ENCODE results near the gene ZNRF2.
"Not testable (repeated sequence)": the region's sequence is repeated elsewhere in the genome, so short reads cannot be mapped to it uniquely, and the experiment has no call there.

Gene ZNRF2

GRCh38 chr7:30263090-30263710 lies 21.2 kb upstream of the ZNRF2 start:
- Histone ChIP-seq H3K9me3 (ENCODE audit: control insufficient read depth, low read length) (no peaks in the 10 kb centered on the region), H3K27ac (ENCODE audit: low read depth, low read length, severe bottlenecking) (no peak overlapping the region), H3K36me3 (ENCODE audit: control insufficient read depth, insufficient read depth, low read length) (no peaks in the 10 kb centered on the region), H3K4me1 (ENCODE audit: control insufficient read depth, insufficient read depth, low read length, poor library complexity, severe bottlenecking) (no peaks in the 10 kb centered on the region), H3K4me3 (ENCODE audit: extremely low read depth, insufficient read depth, low read length, poor library complexity, severe bottlenecking) (no peak overlapping the region)
- 55 to 87% methylated on average over 2 to 3 of the region's 4 CpGs for WGBS, 2 experiments (ENCODE audit: insufficient coverage in 2 of 2)

GRCh38 chr7:30264052-30264451 lies 20.3 kb upstream of the ZNRF2 start:
- no peaks in the 10 kb centered on the region for H3K36me3 ChIP-seq (ENCODE audit: control insufficient read depth, insufficient read depth, low read length)
- no peak overlapping the region for H3K4me3 ChIP-seq (ENCODE audit: extremely low read depth, insufficient read depth, low read length, poor library complexity, severe bottlenecking)
- H3K9me3 ChIP-seq (ENCODE audit: control insufficient read depth, low read length): no peaks in the 10 kb centered on the region
- WGBS, 2 experiments (ENCODE audit: insufficient coverage in 2 of 2): 72 to 90% methylated on average over 2 of the region's 4 CpGs
- H3K27ac ChIP-seq (ENCODE audit: low read depth, low read length, severe bottlenecking): no peak overlapping the region
- no peaks in the 10 kb centered on the region for H3K4me1 ChIP-seq (ENCODE audit: control insufficient read depth, insufficient read depth, low read length, poor library complexity, severe bottlenecking)

- 100% methylated on average over 3 of the region's 4 CpGs; no CpG with 5 or more reads in 1 of the 2 experiments for WGBS, 2 experiments (ENCODE audit: insufficient coverage in 2 of 2)
- H3K27ac ChIP-seq (ENCODE audit: low read depth, low read length, severe bottlenecking); H3K36me3 ChIP-seq (ENCODE audit: control insufficient read depth, insufficient read depth, low read length); H3K9me3 ChIP-seq (ENCODE audit: control insufficient read depth, low read length); H3K4me1 ChIP-seq (ENCODE audit: control insufficient read depth, insufficient read depth, low read length, poor library complexity, severe bottlenecking); H3K4me3 ChIP-seq (ENCODE audit: extremely low read depth, insufficient read depth, low read length, poor library complexity, severe bottlenecking): not testable (repeated sequence)
Observed at GRCh38 chr7:30265189-30265588, 19.2 kb upstream of the ZNRF2 start.

GRCh38 chr7:30266686-30267085 lies 17.7 kb upstream of the ZNRF2 start:
- no peaks in the 10 kb centered on the region for H3K36me3 ChIP-seq (ENCODE audit: control insufficient read depth, insufficient read depth, low read length)
- 75 to 88% methylated on average over 1 of the region's 1 CpG for WGBS, 2 experiments (ENCODE audit: insufficient coverage in 2 of 2)

GRCh38 chr7:30268586-30268985 lies 15.8 kb upstream of the ZNRF2 start:
- H3K4me1 ChIP-seq (ENCODE audit: control insufficient read depth, insufficient read depth, low read length, poor library complexity, severe bottlenecking): no peaks in the 10 kb centered on the region
- no peaks in the 10 kb centered on the region for H3K9me3 ChIP-seq (ENCODE audit: control insufficient read depth, low read length)
- no peak overlapping the region for H3K27ac ChIP-seq (ENCODE audit: low read depth, low read length, severe bottlenecking)
- H3K36me3 ChIP-seq (ENCODE audit: control insufficient read depth, insufficient read depth, low read length): no peaks in the 10 kb centered on the region
- 96 to 98% methylated on average over 6 of the region's 6 CpGs for WGBS, 2 experiments (ENCODE audit: insufficient coverage in 2 of 2)
- H3K4me3 ChIP-seq (ENCODE audit: extremely low read depth, insufficient read depth, low read length, poor library complexity, severe bottlenecking): no peak overlapping the region

More at GRCh38 chr7:30266686-30267085, 17.7 kb upstream of the ZNRF2 start:
- Histone ChIP-seq H3K4me3 (ENCODE audit: extremely low read depth, insufficient read depth, low read length, poor library complexity, severe bottlenecking) (no peak overlapping the region), H3K27ac (ENCODE audit: low read depth, low read length, severe bottlenecking) (no peak overlapping the region), H3K4me1 (ENCODE audit: control insufficient read depth, insufficient read depth, low read length, poor library complexity, severe bottlenecking) (no peaks in the 10 kb centered on the region), H3K9me3 (ENCODE audit: control insufficient read depth, low read length) (no peaks in the 10 kb centered on the region)

GRCh38 chr7:30269490-30269889 lies 14.9 kb upstream of the ZNRF2 start:
- WGBS, 2 experiments (ENCODE audit: insufficient coverage in 2 of 2): 64% methylated on average over 2 of the region's 2 CpGs; no CpG with 5 or more reads in 1 of the 2 experiments
- Histone ChIP-seq H3K9me3 (ENCODE audit: control insufficient read depth, low read length) (no peaks in the 10 kb centered on the region), H3K36me3 (ENCODE audit: control insufficient read depth, insufficient read depth, low read length) (no peaks in the 10 kb centered on the region), H3K4me3 (ENCODE audit: extremely low read depth, insufficient read depth, low read length, poor library complexity, severe bottlenecking) (no peak overlapping the region), H3K27ac (ENCODE audit: low read depth, low read length, severe bottlenecking) (no peak overlapping the region), H3K4me1 (ENCODE audit: control insufficient read depth, insufficient read depth, low read length, poor library complexity, severe bottlenecking) (no peaks in the 10 kb centered on the region)

- Histone ChIP-seq H3K36me3 (ENCODE audit: control insufficient read depth, insufficient read depth, low read length) (no peaks in the 10 kb centered on the region), H3K4me3 (ENCODE audit: extremely low read depth, insufficient read depth, low read length, poor library complexity, severe bottlenecking) (no peak overlapping the region), H3K9me3 (ENCODE audit: control insufficient read depth, low read length) (no peaks in the 10 kb centered on the region), H3K27ac (ENCODE audit: low read depth, low read length, severe bottlenecking) (no peak overlapping the region), H3K4me1 (ENCODE audit: control insufficient read depth, insufficient read depth, low read length, poor library complexity, severe bottlenecking) (no peaks in the 10 kb centered on the region)
- 90 to 93% methylated on average over 2 of the region's 4 CpGs for WGBS, 2 experiments (ENCODE audit: insufficient coverage in 2 of 2)
Observed at GRCh38 chr7:30270921-30271320, 13.5 kb upstream of the ZNRF2 start.

- WGBS, 2 experiments (ENCODE audit: insufficient coverage in 2 of 2): 80% methylated on average over 1 of the region's 2 CpGs
- Histone ChIP-seq H3K36me3 (ENCODE audit: control insufficient read depth, insufficient read depth, low read length) (no peaks in the 10 kb centered on the region), H3K4me1 (ENCODE audit: control insufficient read depth, insufficient read depth, low read length, poor library complexity, severe bottlenecking) (no peaks in the 10 kb centered on the region), H3K27ac (ENCODE audit: low read depth, low read length, severe bottlenecking) (no peak overlapping the region), H3K4me3 (ENCODE audit: extremely low read depth, insufficient read depth, low read length, poor library complexity, severe bottlenecking) (no peak overlapping the region), H3K9me3 (ENCODE audit: control insufficient read depth, low read length) (no peaks in the 10 kb centered on the region)
Observed at GRCh38 chr7:30272126-30272525, 12.3 kb upstream of the ZNRF2 start.

GRCh38 chr7:30273552-30273951 lies 10.8 kb upstream of the ZNRF2 start:
- H3K4me3 ChIP-seq (ENCODE audit: extremely low read depth, insufficient read depth, low read length, poor library complexity, severe bottlenecking): no peak overlapping the region
- H3K4me1 ChIP-seq (ENCODE audit: control insufficient read depth, insufficient read depth, low read length, poor library complexity, severe bottlenecking): no peaks in the 10 kb centered on the region
- H3K27ac ChIP-seq (ENCODE audit: low read depth, low read length, severe bottlenecking): no peak overlapping the region
- 60% methylated on average over 1 of the region's 2 CpGs; no CpG with 5 or more reads in 1 of the 2 experiments for WGBS, 2 experiments (ENCODE audit: insufficient coverage in 2 of 2)
- H3K9me3 ChIP-seq (ENCODE audit: control insufficient read depth, low read length): no peaks in the 10 kb centered on the region
- H3K36me3 ChIP-seq (ENCODE audit: control insufficient read depth, insufficient read depth, low read length): no peaks in the 10 kb centered on the region

GRCh38 chr7:30274641-30275040 lies 9.8 kb upstream of the ZNRF2 start:
- H3K4me3 ChIP-seq (ENCODE audit: extremely low read depth, insufficient read depth, low read length, poor library complexity, severe bottlenecking): no peak overlapping the region
- H3K4me1 ChIP-seq (ENCODE audit: control insufficient read depth, insufficient read depth, low read length, poor library complexity, severe bottlenecking): no peaks in the 10 kb centered on the region
- WGBS, 2 experiments (ENCODE audit: insufficient coverage in 2 of 2): 94% methylated on average over 2 of the region's 3 CpGs; no CpG with 5 or more reads in 1 of the 2 experiments
- no peaks in the 10 kb centered on the region for H3K36me3 ChIP-seq (ENCODE audit: control insufficient read depth, insufficient read depth, low read length)
- H3K9me3 ChIP-seq (ENCODE audit: control insufficient read depth, low read length): no peaks in the 10 kb centered on the region
- H3K27ac ChIP-seq (ENCODE audit: low read depth, low read length, severe bottlenecking): no peak overlapping the region

- H3K4me3 ChIP-seq (ENCODE audit: extremely low read depth, insufficient read depth, low read length, poor library complexity, severe bottlenecking): no peak overlapping the region
- H3K4me1 ChIP-seq (ENCODE audit: control insufficient read depth, insufficient read depth, low read length, poor library complexity, severe bottlenecking): no peaks in the 10 kb centered on the region
- H3K27ac ChIP-seq (ENCODE audit: low read depth, low read length, severe bottlenecking): no peak overlapping the region
- no peaks in the 10 kb centered on the region for H3K36me3 ChIP-seq (ENCODE audit: control insufficient read depth, insufficient read depth, low read length)
- no peaks in the 10 kb centered on the region for H3K9me3 ChIP-seq (ENCODE audit: control insufficient read depth, low read length)
- WGBS, 2 experiments (ENCODE audit: insufficient coverage in 2 of 2): 88 to 100% methylated on average over 7 of the region's 9 CpGs
Observed at GRCh38 chr7:30276203-30276900, 8.0 kb upstream of the ZNRF2 start.
